ENCODE data around the gene IMPA2.
"Not testable (repeated sequence)": the region's sequence is repeated elsewhere in the genome, so short reads cannot be mapped to it uniquely, and the experiment has no call there.

Gene IMPA2

GRCh38 chr18:11955239-11956029, 25.9 kb upstream of the IMPA2 start:
- H3K4me3 ChIP-seq (ENCODE audit: low read length), result no peak overlapping the region
- TF ChIP-seq ZNF274 (IDR thresholded peaks at IDR 0.05; ENCODE audit: low read depth, low read length), result no peak

GRCh38 chr18:11956371-11957308, 24.7 kb upstream of the IMPA2 start:
- no peak for TF ChIP-seq ZNF274 (IDR thresholded peaks at IDR 0.05; ENCODE audit: low read depth, low read length)
- no peak overlapping the region for H3K4me3 ChIP-seq (ENCODE audit: low read length)

- no peak overlapping the region for H3K4me3 ChIP-seq (ENCODE audit: low read length)
- TF ChIP-seq ZNF274 (IDR thresholded peaks at IDR 0.05; ENCODE audit: low read depth, low read length), result no peak
Observed at GRCh38 chr18:11957636-11958035, 23.7 kb upstream of the IMPA2 start.

GRCh38 chr18:11959651-11960050, 21.7 kb upstream of the IMPA2 start:
- H3K4me3 ChIP-seq (ENCODE audit: low read length), result not testable (repeated sequence)

- TF ChIP-seq ZNF274 (IDR thresholded peaks at IDR 0.05; ENCODE audit: low read depth, low read length), result no peak
- H3K4me3 ChIP-seq (ENCODE audit: low read length), result no peak overlapping the region
Observed at GRCh38 chr18:11960743-11961380, 20.4 kb upstream of the IMPA2 start.

GRCh38 chr18:11962597-11962996, 18.7 kb upstream of the IMPA2 start:
- TF ChIP-seq ZNF274 (IDR thresholded peaks at IDR 0.05; ENCODE audit: low read depth, low read length), result no peak
- H3K4me3 ChIP-seq (ENCODE audit: low read length), result no peak overlapping the region

- TF ChIP-seq ZNF274 (IDR thresholded peaks at IDR 0.05; ENCODE audit: low read depth, low read length), result no peak
- H3K4me3 ChIP-seq (ENCODE audit: low read length), result no peak overlapping the region
Observed at GRCh38 chr18:11963991-11964484, 17.3 kb upstream of the IMPA2 start.

GRCh38 chr18:11969904-11970835, 11.1 kb upstream of the IMPA2 start:
- TF ChIP-seq ZNF274 (IDR thresholded peaks at IDR 0.05; ENCODE audit: low read depth, low read length), result no peak
- no peak overlapping the region for H3K4me3 ChIP-seq (ENCODE audit: low read length)

GRCh38 chr18:11970836-11971226, 10.5 kb upstream of the IMPA2 start:
- not testable (repeated sequence) for H3K4me3 ChIP-seq (ENCODE audit: low read length)

- no peak overlapping the region for H3K4me3 ChIP-seq (ENCODE audit: low read length)
- no peak for TF ChIP-seq ZNF274 (IDR thresholded peaks at IDR 0.05; ENCODE audit: low read depth, low read length)
Observed at GRCh38 chr18:11972371-11973174, 8.7 kb upstream of the IMPA2 start.

GRCh38 chr18:11974741-11975325, 6.5 kb upstream of the IMPA2 start:
- H3K4me3 ChIP-seq (ENCODE audit: low read length), result no peak overlapping the region
- TF ChIP-seq ZNF274 (IDR thresholded peaks at IDR 0.05; ENCODE audit: low read depth, low read length), result no peak

- no peak overlapping the region for H3K4me3 ChIP-seq (ENCODE audit: low read length)
- no peak for TF ChIP-seq ZNF274 (IDR thresholded peaks at IDR 0.05; ENCODE audit: low read depth, low read length)
Observed at GRCh38 chr18:11975723-11976122, 5.6 kb upstream of the IMPA2 start.

Measured in GM08714 (cell line).